Left colon (tissue), 2 donors: ENCODE measurements around the gene PPM1H. TPM values are rescaled to one million over a fixed set of nuclear protein-coding genes. Genes with fewer than 3 reads are reported as not detected.

Experiments
- ATAC-seq: fragments of 200-7000 bp; cut with Tn5 transposase; one replicate; pipeline ENCODE4 v1.9.1; 2020; ENCODE audit warnings: mild to moderate bottlenecking, moderate library complexity
- DNase-seq, 2 donors: peaks; one replicate each; pipeline ENCODE4 v3.0.0-alpha.2; 2020
- intact Hi-C, 2 donors: fragments of 100-400 bp; cut with DNase I in 1 of 2; cut with micrococcal nuclease in 1 of 2; formaldehyde crosslinking; loops; one replicate each; pipeline versions ENCODE4 v1.11.2 to v1.14.0; 2022; cut with DNase I, micrococcal nuclease
- total RNA-seq, 2 donors: library from RNA; stranded (reverse); fragmentation: NEBNext Ultra II Directional; extraction: Animal tissue kit (Norgen Biotek cat#: 25700); gene quantifications; one replicate each; pipeline ENCODE4 v1.2.1, GENCODE V29; 2021
- donor health status: DM: no; HTN: no; CAD: no.
- donor health status: DM: yes; HTN: yes; CAD: no.

PPM1H gene
- total RNA-seq, 2 donors from 2014 or later, result 7.6 to 7.9 TPM

- DNase-seq (no peak), ATAC-seq (no peak)
- intact Hi-C loops, result no loop called here
These were observed 20.3 kb downstream of the PPM1H start for GRCh38 chr12:62914443-62915203.

GRCh38 chr12:62913380-62913779 lies 21.6 kb downstream of the PPM1H start:
- intact Hi-C loops, result no loop called here
- ATAC-seq (no peak), DNase-seq (no peak)

DNA sequence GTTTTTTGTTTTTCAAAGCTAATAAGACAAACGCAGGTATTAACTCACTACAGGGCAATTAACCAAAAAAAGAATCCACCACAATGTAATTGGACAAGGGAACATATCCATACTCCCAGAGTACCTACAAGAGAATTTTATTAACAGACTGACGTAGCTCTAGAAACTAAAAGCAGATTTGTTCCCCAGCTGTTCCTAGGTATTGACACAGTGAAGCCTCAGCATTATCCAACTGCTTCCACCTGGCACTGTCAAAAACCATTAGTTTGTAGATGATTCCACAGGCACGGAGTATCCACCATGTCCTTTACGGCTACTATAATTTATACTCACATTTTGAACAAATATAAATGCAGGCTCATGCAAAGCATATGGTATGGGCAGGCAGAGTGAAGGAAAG lies 22.3 kb downstream of the PPM1H start:
- intact Hi-C loops, result no loop called here
- ATAC-seq (no peak), DNase-seq (no peak)

DNA sequence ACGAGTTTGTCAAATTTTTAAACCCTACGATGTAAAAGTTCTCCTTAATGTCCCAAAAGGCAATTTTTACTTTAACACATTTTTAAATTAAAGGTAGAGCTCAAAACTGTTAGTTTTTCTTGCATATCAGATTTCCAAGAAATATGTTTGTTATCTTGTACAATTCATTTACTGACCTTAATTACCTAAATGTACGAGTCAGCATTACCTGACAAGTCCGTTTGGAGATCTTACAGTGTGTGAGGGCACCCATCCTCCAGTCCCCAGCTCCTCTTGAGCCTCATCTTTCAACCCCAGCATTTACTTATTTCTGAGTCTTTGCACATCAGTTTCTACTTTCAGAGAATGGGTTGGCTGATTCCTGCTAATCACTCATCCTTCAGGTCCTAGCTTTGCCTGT lies 23.7 kb downstream of the PPM1H start:
- intact Hi-C loops, result no loop called here
- no peak for DNase-seq
- no peak for ATAC-seq

DNA sequence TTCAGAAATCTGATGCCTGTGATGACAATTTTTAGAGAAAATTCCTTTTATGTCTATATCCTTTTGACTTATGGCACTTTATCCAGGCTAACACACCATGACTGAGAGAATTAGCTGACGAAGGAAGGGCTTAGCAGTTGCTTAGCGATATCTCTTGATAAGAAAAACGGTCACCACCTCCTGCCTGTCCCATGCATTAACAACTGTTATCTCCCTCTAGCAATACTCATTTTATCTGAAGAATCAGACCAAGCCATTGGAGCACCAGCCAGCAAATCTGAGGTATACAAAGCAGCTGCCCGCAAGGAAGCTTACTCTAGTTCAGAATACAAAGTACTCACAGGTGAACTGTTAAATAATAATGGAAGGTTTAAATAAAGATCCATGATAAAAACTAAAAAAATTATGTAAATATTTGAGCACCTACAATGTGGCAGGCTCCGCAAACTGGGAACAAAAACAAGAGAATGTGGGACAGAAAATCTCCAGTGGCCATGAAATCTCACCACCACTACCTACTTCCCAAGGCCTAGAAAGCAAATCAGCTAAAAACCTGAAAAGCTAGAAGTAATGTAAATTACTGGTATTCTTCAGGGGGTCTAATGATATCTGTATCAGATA lies 24.3 kb downstream of the PPM1H start:
- intact Hi-C loops, result no loop called here
- no peak for DNase-seq

GRCh38 chr12:62909340-62909739 lies 25.6 kb downstream of the PPM1H start:
- intact Hi-C loops, result no loop called here
- DNase-seq (no peak), ATAC-seq (no peak)

More for the DNA sequence above, 24.3 kb downstream of the PPM1H start:
- no peak for ATAC-seq

GRCh38 chr12:62908674-62909073 lies 26.3 kb downstream of the PPM1H start:
- intact Hi-C loops, result no loop called here
- no peak for DNase-seq
- no peak for ATAC-seq

DNA sequence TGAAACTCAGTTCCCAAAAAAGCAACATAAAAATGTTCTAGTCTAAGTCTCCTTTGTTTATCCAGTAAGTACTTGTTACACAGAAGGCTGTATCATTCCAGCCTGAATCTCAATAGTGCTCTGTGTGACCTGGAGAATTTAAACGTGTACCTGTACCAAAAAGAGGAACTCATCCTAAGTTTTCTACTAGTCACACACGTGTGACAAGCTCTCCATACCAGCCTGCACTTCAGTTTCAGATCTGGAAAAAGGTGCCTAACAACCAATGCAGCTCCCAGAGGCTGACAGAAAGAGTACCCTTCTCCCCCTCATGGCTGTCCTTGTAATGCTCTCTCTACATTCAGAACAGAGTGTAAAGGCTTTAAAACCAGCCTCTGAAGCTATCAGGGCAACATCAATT lies 27.4 kb downstream of the PPM1H start:
- ATAC-seq (no peak), DNase-seq (no peak)
- intact Hi-C loops, result no loop called here

DNA sequence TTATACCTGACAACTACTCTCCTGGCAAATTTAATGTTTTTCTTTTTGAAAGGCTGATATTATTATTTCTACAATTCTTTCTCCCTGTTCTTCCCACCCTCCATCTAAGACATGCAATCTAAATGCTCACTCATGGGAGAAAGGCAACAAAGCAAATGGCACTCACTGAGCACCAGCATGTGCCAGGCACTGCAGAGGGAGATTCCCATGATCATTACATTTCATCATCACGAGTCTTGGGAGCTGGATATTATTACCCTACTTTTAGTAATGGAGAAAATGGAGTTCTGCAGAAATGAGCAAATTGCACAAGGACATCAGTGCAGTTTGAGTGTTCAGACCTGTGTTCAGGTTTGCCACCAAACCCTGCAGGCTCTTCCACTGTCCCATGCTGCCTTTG lies 27.9 kb downstream of the PPM1H start:
- DNase-seq (no peak), ATAC-seq (no peak)
- intact Hi-C loops, result no loop called here

- no peak for DNase-seq
- ATAC-seq, result no peak
- intact Hi-C loops, result no loop called here
These were observed 31.8 kb downstream of the PPM1H start for GRCh38 chr12:62903151-62903550.

DNA sequence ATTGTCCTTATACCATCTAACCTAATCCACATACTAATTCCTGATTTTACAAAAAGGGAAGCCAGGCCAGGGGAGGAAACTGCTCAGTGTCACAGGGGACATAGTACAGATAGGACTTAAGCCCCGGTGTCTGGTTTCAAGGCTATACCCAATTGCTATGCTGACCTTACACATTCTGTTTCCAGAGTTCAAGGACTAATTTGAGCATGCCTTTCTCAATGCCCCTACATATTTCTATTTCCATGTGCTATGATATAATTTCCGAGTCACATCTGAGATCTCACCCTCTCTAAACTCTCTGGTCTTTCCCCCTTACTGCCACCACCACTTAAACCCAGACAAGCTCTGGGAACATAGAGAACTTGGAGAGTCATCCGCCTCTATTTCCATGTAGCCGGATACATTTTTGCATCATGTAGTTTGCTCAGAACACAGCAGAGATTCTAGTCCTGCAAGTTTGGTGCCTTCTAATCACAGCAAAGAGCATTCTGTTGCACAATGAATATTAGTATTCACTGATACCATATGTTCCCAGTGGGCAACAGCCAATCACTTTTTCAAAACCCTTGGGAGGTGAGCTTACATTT lies 34.2 kb downstream of the PPM1H start:
- intact Hi-C loops, result no loop called here
- DNase-seq (no peak), ATAC-seq (no peak)

GRCh38 chr12:62899568-62900390 lies 35.2 kb downstream of the PPM1H start:
- no peak for DNase-seq
- ATAC-seq, result peak; percentile 19
- intact Hi-C loops, result no loop called here

- no peak for ATAC-seq
- intact Hi-C loops, result no loop called here
These were observed 36.4 kb downstream of the PPM1H start for GRCh38 chr12:62898526-62898925.

GRCh38 chr12:62895351-62895877 lies 39.5 kb downstream of the PPM1H start:
- ATAC-seq, result no peak
- intact Hi-C loops, result no loop called here
- DNase-seq, result no peak

More at GRCh38 chr12:62898526-62898925, 36.4 kb downstream of the PPM1H start:
- DNase-seq, result no peak

DNA sequence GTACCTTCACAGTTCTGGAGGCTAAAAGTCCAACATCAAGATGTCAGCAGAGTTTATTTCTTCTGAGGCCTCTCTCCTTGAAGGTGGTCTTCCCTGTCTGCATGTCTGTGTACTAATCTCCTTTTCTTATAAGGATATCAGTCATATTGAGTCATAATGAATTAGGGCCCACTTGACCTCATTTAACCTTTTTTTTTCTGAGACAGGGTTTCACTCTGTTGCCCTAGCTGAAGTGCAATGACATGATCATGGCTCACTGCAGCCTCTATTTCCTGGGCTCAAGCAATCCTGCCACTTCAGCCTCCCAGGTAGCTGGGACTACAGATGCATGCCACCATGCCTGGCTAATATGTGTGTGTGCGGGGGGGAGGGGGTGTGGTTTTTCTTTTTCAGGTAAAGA lies 41.7 kb downstream of the PPM1H start:
- ATAC-seq (no peak), DNase-seq (no peak)
- intact Hi-C loops, result no loop called here

- ATAC-seq (peak; percentile 39), DNase-seq (no peak)
- intact Hi-C loops, result no loop called here
These were observed 43.0 kb downstream of the PPM1H start for GRCh38 chr12:62891805-62892549.

DNA sequence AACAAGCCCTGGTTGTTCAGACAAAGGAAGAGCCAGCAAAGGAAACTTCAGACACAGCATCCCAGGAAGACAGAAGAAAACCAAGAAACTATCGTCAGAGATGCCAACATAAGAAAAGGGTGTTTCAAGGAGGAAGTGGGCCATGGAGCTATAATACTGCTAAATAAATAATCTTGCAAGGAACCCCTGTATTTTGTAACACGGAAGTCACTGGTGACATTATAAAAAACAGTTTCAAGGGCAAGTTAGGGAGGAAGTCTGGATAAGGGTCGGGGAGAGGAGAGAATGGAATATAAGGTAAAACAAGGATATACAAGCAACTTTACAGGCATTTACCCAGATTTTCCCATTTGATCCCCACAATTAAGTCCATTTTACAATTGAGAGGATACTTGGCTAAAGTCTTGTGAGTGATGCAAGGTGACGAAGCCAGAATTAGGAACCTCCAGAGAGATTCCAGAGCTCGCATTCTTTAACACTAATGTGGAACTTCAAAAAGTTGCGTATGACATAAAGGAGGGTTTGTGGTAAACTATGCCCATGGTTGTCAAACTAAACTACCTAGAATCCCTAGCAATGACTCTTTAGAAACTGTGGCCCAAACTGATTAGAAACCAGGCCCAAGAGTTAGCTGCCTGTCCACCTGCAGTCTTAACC lies 46.4 kb downstream of the PPM1H start:
- intact Hi-C loops, result no loop called here
- ATAC-seq, result no peak
- DNase-seq, result no peak

DNA sequence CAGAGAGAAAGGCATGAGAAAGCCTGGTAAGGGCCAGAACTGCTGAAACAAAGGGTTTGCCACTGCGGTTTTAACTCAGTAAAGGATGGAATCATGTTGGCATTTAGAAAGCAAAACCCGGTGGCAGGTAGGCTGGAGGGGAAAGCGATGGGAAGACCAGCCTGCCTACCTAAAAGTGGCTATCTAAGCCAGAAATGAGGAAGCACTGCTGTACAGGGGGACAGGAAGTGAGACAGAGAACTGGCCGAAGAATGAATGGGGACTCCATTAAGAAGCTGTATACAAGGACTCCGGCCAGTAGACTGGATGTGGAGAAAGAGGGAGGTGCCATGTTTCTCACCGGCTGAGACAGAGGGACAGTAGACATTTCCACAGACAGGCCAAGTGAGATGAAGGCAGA lies 48.2 kb downstream of the PPM1H start:
- intact Hi-C loops, result no loop called here
- no peak for ATAC-seq
- no peak for DNase-seq
